Adrenal gland (tissue), 12 donors: ENCODE results near the gene POLDIP3. TPM values are rescaled to one million over a fixed set of nuclear protein-coding genes. Genes with fewer than 3 reads are reported as not detected.
"Not testable (repeated sequence)": the region's sequence is repeated elsewhere in the genome, so short reads cannot be mapped to it uniquely, and the experiment has no call there.

Source experiments
- DNase-seq, 7 donors: peaks; one replicate each; pipeline ENCODE4 v3.0.0-alpha.2; 2019 to 2020
- H3K27ac ChIP-seq, 5 donors: fragments of 200-600 bp; sonication (generic) in 4 of 5; 1 replicate in 3 of 5; 2 replicates in 2 of 5; pipeline versions ENCODE4 v1.5.1 to v1.8.0; 2016 to 2020; ENCODE audit warnings: mild to moderate bottlenecking in 1 of 5
- H3K27me3 ChIP-seq: fragments of 200-600 bp; 2 replicates; pipeline ENCODE4 v1.8.0; 2021
- H3K36me3 ChIP-seq, 2 donors: fragments of 200-600 bp; replicated peaks in 1 of 2; 1 replicate in 1 of 2; 2 replicates in 1 of 2; pipeline versions ENCODE4 v1.5.1 to v1.8.0; 2018 to 2022
- H3K4me1 ChIP-seq, 2 donors: fragments of 200-600 bp; replicated peaks in 1 of 2; 1 replicate in 1 of 2; 2 replicates in 1 of 2; pipeline versions ENCODE4 v1.5.1 to v1.8.0; 2018 to 2021
- H3K4me3 ChIP-seq, 4 donors: fragments of 200-600 bp; sonication (generic) in 3 of 4; one replicate each; pipeline ENCODE4 v1.5.1; 2016 to 2018
- H3K9me3 ChIP-seq, 3 donors: fragments of 200-600 bp; sonication (generic) in 1 of 3; replicated peaks in 1 of 3; 1 replicate in 2 of 3; 2 replicates in 1 of 3; pipeline versions ENCODE4 v1.5.1 to v1.8.0; 2016 to 2021
- CTCF ChIP-seq, 6 experiments: fragments of 450-650 bp in 4 of 6; fragments of 200-600 bp in 2 of 6; sonication (generic) in 1 of 6; IDR thresholded peaks; 1 replicate in 5 of 6; 2 replicates in 1 of 6; pipeline versions ENCODE4 v1.5.1 to v1.8.0; 2016 to 2021; ENCODE audit warnings: antibody characterized with exemption in 6 of 6, mild to moderate bottlenecking in 2 of 6, moderate library complexity in 1 of 6
- POLR2A ChIP-seq, 2 donors: fragments of 450-650 bp; IDR thresholded peaks; one replicate each; pipeline ENCODE4 v1.6.1; 2017; ENCODE audit warnings: antibody characterized with exemption in 2 of 2, mild to moderate bottlenecking in 2 of 2, moderate library complexity in 1 of 2
- WGBS, 4 donors: extraction: QIAGEN DNeasy Blood & Tissue Kit in 2 of 4; methylation state at CpG; one replicate each; pipeline versions ENCODE4 v1.1.5 to v1.1.7; 2013 to 2017; 5-methylcytosine and 5-hydroxymethylcytosine counted together
- intact Hi-C, 2 donors: fragments of 100-400 bp; cut with DNase I; formaldehyde crosslinking; loops; one replicate each; pipeline versions ENCODE4 v1.14.1 to v1.15.0; 2022 to 2023
- polyA plus RNA-seq, 3 donors: library from polyadenylated mRNA; stranded (reverse); fragments of 200-250 nt in 2 of 3; fragments of 350-450 nt in 1 of 3; fragmentation: Illumina TruSeq in 1 of 3; extraction: RNeasy Lipid Tissue Mini Kit (QIAGEN cat#74804) in 1 of 3; gene quantifications; one replicate each; pipeline ENCODE4 v1.2.3, GENCODE V29; 2013 to 2014
- total RNA-seq, 9 donors: library from RNA; depleted of rRNA in 4 of 9; stranded (reverse); fragments of >200 nt in 4 of 9; fragments of 120-200 nt in 1 of 9; fragmentation: NEBNext Ultra II Directional in 1 of 9; extraction: Animal tissue kit (Norgen Biotek cat#: 25700) in 1 of 9; gene quantifications; one replicate each; pipeline versions ENCODE4 v1.1.0 to v1.2.4, GENCODE V29; 2013 to 2023
- donor health status: healthy with polysubstance abuse.
- donor health status: Bipolar disorder and iron deficiency.
- donor health status: DM: yes; HTN: yes; CAD: no.
- donor health status: DM: no; HTN: no; CAD: no.
- donor health status: DM: no; HTN: no; CAD: no.
- donor health status: DM: yes; HTN: yes; CAD: no.

Gene POLDIP3
- total and polyA plus RNA-seq, 12 donors: 18.7 to 80.2 (median 45.4) TPM

- TF ChIP-seq POLR2A (IDR thresholded peaks at IDR 0.05) (no peak), CTCF (IDR thresholded peaks at IDR 0.05) (no peak)
- no peaks in the 10 kb centered on the region for H3K36me3 ChIP-seq
- H3K4me3 ChIP-seq: no peak overlapping the region
- WGBS, 4 donors: 75 to 78% (median 75%) methylated on average over 7 to 8 of the region's 8 CpGs
- no peaks in the 10 kb centered on the region for H3K27me3 ChIP-seq
- no peak for DNase-seq
- no peak overlapping the region for H3K27ac ChIP-seq
- H3K4me1 ChIP-seq: peaks cover 10 to 14% of the 10 kb centered on the region in 2 donors
- no peaks in the 10 kb centered on the region for H3K9me3 ChIP-seq
- intact Hi-C loops: no loop called here
Observed at GRCh38 chr22:42560381-42560780, 54.3 kb downstream of the POLDIP3 start.

- Histone ChIP-seq H3K4me1 (peaks cover 0 to 9% of the 10 kb centered on the region in 2 donors), H3K27ac (peak within 1 kb of the TSS in 1 of 5 donors; percentile 52), H3K9me3 (no peaks in the 10 kb centered on the region), H3K4me3 (peak within 1 kb of the TSS in 3 of 4 donors; percentile 7 to 61 (median 50)), H3K36me3 (no peaks in the 10 kb centered on the region), H3K27me3 (no peaks in the 10 kb centered on the region)
- intact Hi-C loops: no loop called here
- TF ChIP-seq CTCF (IDR thresholded peaks at IDR 0.05): no peak
- peak; percentile 26 to 62 for TF ChIP-seq POLR2A (IDR thresholded peaks at IDR 0.05)
- DNase-seq: peak; percentile 83 to 93 (median 90)
- 1 to 4% (median 2%) methylated on average over 17 to 75 of the region's 75 CpGs for WGBS, 4 donors
Observed at GRCh38 chr22:42553475-42554361, 61.0 kb downstream of the POLDIP3 start, which contains the start of gene SERHL2. SERHL2 (plus strand) TSS chr22:42553956; CDS start chr22:42554021, 65 bp downstream.

- H3K4me1 ChIP-seq, H3K4me3 ChIP-seq, H3K27ac ChIP-seq, DNase-seq, intact Hi-C loops, H3K27me3 ChIP-seq, H3K36me3 ChIP-seq, H3K9me3 ChIP-seq: not testable (repeated sequence)
- 89 to 94% (median 91%) methylated on average over 6 of the region's 6 CpGs for WGBS, 4 donors
Observed at GRCh38 chr22:42552294-42552647, 62.4 kb downstream of the POLDIP3 start.

DNA sequence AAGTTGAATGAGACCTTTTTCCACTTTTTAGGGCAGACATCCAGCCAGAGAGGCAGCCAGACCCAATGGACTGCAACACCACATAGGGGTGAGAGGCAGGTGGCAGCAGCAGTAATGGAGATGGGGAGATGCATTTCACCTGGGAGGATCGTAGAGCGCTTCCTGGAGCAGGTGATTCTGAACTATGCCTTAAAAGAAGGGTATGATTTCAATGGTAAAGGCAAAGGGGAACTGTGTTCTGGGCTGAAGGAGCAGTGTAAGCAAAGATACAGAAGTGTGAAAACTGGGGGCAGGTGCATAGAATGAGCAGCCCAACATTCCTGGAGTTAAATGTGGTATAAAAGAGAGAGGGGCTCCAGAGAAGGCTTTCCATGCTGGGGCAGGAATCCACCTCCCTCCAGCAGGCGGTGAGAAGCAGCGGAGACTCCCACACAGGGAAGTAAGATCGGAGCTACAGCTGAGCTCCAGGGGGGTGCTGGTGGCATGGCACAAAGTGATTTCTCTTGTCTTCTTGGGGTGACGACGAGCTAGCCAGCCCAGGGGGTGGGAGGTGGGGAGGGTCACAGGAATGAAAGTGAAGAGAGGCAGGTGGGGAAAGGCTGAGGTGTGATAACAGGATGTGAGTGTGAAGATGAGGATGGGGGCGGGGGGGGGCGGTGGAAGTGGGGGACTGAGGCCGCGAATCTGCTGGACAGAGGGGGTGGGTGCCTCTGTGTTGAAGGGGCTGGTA is 65.2 kb downstream of the POLDIP3 start:
- Histone ChIP-seq H3K27me3 (no peaks in the 10 kb centered on the region), H3K36me3 (no peaks in the 10 kb centered on the region), H3K4me1 (peaks cover 0 to 9% of the 10 kb centered on the region in 2 donors), H3K27ac (no peak overlapping the region), H3K4me3 (no peak overlapping the region), H3K9me3 (no peaks in the 10 kb centered on the region)
- 58 to 86% (median 80%) methylated on average over 9 to 11 of the region's 11 CpGs for WGBS, 4 donors
- DNase-seq: no peak
- intact Hi-C loops: loop anchor here in 1 of 2 donors (5.0 kb wide), 1 partner anchor 37 kb away; no protein-coding TSS in a partner anchor
- TF ChIP-seq POLR2A (IDR thresholded peaks at IDR 0.05) (no peak), CTCF (IDR thresholded peaks at IDR 0.05) (no peak)
